ENCODE data around the gene BRCA2. TPM values are rescaled to one million over a fixed set of nuclear protein-coding genes. Genes with fewer than 3 reads are reported as not detected.

BRCA2 gene
- total RNA-seq, 3 donors from 2014 or later, result 7.2 to 8.6 (median 8.4) TPM

DNA sequence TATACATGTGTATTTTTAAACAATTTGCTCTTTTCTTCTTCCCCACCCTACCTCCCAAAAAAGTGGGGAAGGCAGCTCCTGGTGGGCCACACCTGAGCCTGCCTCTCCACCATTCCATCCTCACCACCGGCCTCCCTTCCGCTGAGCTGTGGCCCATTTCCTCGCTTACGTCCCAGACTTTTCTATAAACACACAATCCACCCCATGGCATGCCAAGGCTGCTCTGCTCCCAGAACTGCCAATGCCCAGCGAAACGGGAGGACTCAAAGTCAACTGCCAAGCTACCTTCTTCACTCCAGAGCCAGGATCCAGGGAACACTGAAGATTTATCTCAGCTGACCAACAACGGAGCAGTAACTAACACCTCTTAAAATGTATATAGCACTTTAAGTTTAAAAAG, 109.8 kb downstream of the BRCA2 start:
- H3K36me3 Mint-ChIP-seq (ENCODE audit: insufficient read depth), result peaks cover 25% of the 10 kb centered on the region

DNA sequence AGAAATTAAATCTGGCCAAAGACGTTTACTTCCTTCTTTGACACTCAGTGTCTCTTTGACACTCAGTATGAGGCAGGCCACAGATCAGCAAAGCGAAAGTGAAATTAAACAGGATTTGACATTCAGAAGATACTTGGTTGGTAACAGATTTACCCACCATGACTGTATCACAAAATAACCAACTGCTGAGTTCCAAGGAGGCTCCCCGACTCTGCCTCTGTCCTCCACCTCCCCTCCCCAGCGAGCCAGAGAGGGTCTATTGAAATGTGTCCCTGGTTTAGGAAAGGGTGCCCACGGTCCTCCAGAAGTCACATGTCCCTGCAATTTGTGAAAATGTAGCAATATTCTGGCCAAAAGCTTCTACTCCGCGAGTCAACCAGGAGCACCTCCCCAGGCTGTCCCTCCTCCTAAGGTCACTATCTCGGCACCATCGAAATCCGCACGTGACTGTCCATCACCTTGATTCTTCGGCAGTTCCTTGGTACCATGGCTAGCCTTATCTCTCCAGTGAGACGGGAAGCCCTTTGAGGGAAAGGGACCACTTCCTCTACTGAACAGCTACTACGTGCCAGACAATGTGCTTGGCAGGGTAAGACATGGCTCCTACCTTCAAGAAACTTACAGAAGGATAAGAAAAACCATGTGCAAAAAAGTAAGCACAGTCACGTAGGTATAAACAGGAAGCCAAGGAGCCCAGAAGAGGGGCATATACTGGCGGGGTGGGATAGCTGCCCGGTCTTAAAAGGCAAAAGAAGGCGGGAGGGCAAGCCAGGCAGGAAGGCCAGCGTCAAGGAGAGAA, 111.1 kb downstream of the BRCA2 start:
- peak overlapping the region; percentile 87 for H3K4me3 Mint-ChIP-seq
- DNase-seq (peak; percentile 18), ATAC-seq (peak; percentile 65 to 68)
- H3K9me3 Mint-ChIP-seq, result no peaks in the 10 kb centered on the region
- H3K36me3 Mint-ChIP-seq (ENCODE audit: insufficient read depth), result peaks cover 21% of the 10 kb centered on the region
- no peaks in the 10 kb centered on the region for H3K27me3 Mint-ChIP-seq (ENCODE audit: low read depth)
- peaks cover 44% of the 10 kb centered on the region for H3K4me1 Mint-ChIP-seq (ENCODE audit: low read depth)

More for the DNA sequence above, 109.8 kb downstream of the BRCA2 start:
- no peak for DNase-seq
- no peaks in the 10 kb centered on the region for H3K27me3 Mint-ChIP-seq (ENCODE audit: low read depth)
- peaks cover under 1% of the 10 kb centered on the region for H3K9me3 Mint-ChIP-seq
- no peak for ATAC-seq
- H3K4me1 Mint-ChIP-seq (ENCODE audit: low read depth), result peaks cover 44% of the 10 kb centered on the region
- peak overlapping the region; percentile 8 for H3K4me3 Mint-ChIP-seq

DNA sequence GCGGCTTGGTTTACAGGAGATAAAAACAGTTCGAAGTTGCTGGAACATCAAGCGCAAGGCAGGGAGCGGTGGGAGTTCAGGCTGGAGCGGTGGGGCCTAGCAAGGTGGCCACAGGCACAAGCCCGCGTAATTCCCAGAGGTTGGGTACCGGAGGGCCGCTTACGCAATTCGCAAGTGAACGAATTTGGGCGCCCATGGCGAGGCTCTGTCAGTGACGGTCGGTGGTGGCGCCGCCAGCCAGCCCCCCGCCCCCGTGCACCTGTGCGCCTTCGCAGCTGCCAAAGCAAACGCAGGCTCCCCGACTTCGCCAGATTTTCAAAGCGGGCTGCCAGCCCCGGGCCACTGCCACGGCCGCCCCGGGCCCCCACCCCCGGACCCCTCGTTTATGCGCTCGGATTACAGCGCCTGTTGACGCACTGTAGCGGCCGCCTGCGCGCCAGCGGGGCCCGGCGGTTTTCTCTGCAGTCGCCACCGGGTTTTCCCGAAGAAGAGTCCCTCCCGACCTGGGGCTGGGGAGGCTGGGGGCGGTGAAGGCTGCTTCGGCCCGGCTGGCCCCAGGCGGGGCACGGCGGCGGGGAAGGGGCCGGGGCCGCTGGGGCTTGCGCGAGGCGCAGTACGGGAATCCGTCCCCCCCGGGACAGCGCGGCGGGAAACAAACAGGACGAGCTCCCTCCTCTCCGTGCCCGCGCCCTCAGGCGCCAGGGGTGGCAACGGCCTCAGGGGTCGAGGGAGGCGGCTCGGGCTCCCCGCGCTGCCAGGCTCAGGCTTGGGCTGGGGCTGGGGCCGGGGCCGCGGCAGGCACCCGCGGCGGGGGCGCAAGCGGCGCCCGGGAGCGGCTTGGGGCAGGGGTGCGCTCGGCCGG, 111.9 kb downstream of the BRCA2 start:
- ATAC-seq (peak; percentile 23 to 31), DNase-seq (peak; percentile 44)
- H3K4me1 Mint-ChIP-seq (ENCODE audit: low read depth), result peaks cover 44% of the 10 kb centered on the region
- H3K9me3 Mint-ChIP-seq, result no peaks in the 10 kb centered on the region
- H3K36me3 Mint-ChIP-seq (ENCODE audit: insufficient read depth), result peaks cover 19% of the 10 kb centered on the region
- peak overlapping the region; percentile 87 for H3K4me3 Mint-ChIP-seq
- H3K27me3 Mint-ChIP-seq (ENCODE audit: low read depth), result no peaks in the 10 kb centered on the region

- DNase-seq (peak; percentile 90), ATAC-seq (peak; percentile 59 to 64)
- Mint-ChIP-seq H3K36me3 (ENCODE audit: insufficient read depth) (peaks cover 18% of the 10 kb centered on the region), H3K4me1 (ENCODE audit: low read depth) (peaks cover 43% of the 10 kb centered on the region), H3K9me3 (no peaks in the 10 kb centered on the region), H3K4me3 (peak within 1 kb of the TSS; percentile 87), H3K27me3 (ENCODE audit: low read depth) (no peaks in the 10 kb centered on the region)
Measured at GRCh38 chr13:32427852-32428580, 112.7 kb downstream of the BRCA2 start, which contains the start of gene N4BP2L1. Gene N4BP2L1 (minus strand): TSS chr13:32428130. CDS start chr13:32428082, 48 bp downstream.

DNA sequence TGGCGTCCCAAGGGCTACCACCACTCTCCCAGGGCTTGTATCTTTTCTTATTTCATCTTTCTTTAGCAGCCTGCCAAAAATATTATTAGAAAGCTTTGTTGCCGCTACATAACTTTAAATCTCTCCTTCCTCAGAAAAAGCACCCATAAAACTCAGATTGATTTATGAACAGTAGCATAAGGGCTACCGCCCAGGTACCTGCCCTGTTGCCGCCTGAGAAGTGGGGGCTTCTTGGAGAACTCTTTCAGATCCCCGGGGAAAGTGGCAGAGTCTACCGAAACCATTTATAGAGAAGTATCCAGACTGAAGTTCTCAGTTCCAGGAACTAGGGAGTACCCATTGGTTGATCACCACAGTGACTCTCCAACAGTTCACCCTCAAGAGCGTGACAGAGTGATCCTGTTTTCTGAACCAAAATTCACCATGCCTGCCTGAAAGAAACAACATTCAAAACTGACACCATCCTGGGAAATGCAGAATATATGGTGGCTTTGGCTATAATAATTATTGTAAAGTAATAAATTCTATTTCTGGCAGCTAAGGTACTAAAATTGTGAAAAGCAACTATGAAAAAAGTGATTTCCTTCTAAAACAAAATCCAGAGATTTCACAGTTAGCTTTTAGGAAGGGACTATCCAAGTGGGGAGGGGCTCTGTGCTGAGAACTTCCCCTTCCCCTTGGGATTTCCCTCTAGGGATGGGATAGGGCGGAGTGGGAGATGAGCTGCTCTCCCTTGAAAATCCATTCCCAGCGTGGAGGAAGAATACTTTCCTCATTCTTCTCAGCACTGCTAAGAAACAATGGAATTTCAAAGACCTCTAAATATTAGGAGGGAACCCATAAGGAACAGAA, 113.5 kb downstream of the BRCA2 start:
- H3K4me3 Mint-ChIP-seq, result peak overlapping the region; percentile 83
- peaks cover 37% of the 10 kb centered on the region for H3K4me1 Mint-ChIP-seq (ENCODE audit: low read depth)
- H3K9me3 Mint-ChIP-seq, result no peaks in the 10 kb centered on the region
- ATAC-seq (no peak), DNase-seq (no peak)
- peaks cover 14% of the 10 kb centered on the region for H3K36me3 Mint-ChIP-seq (ENCODE audit: insufficient read depth)
- H3K27me3 Mint-ChIP-seq (ENCODE audit: low read depth), result no peaks in the 10 kb centered on the region

GRCh38 chr13:32429433-32429909, 114.2 kb downstream of the BRCA2 start:
- H3K27me3 Mint-ChIP-seq (ENCODE audit: low read depth), result no peaks in the 10 kb centered on the region
- no peaks in the 10 kb centered on the region for H3K9me3 Mint-ChIP-seq
- no peak for DNase-seq
- H3K4me1 Mint-ChIP-seq (ENCODE audit: low read depth), result peaks cover 32% of the 10 kb centered on the region
- ATAC-seq, result no peak
- H3K36me3 Mint-ChIP-seq (ENCODE audit: insufficient read depth), result peaks cover 8% of the 10 kb centered on the region
- no peak overlapping the region for H3K4me3 Mint-ChIP-seq

DNA sequence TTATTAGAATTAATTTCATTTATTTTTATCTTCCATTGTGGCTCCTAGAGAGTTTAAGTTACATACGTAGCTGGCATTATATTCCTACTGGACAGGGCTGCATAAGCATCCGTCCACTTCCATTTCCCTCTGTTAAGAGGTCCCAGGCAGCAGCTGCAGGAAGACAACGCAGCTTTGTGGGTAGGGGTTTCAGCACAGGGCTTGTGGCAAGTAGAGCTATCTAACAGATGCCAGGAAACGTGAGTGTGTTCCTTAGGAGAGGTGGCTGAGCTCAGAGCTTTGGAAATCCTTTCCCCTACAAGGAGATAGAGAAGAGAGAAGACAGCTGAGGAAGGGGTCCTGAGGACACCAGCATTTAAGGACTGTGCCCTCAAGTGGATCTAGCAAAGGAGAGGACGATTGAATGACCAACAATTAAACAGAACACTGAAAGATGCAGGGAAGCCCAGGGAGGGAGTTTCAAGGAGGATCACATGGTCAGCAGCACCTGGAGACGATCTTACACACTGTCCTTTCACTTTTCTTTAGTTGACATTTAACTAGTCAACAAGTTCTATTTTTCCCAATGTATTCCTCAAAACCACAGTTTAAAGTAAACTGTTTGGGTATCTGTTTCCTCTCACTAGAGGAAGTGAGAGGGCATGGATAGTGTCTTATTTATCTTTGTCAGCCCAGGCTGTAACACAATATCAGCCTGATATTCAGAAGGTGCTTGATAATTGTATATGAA, 114.9 kb downstream of the BRCA2 start:
- no peak for ATAC-seq
- Mint-ChIP-seq H3K27me3 (ENCODE audit: low read depth) (no peaks in the 10 kb centered on the region), H3K4me3 (no peak overlapping the region)

DNA sequence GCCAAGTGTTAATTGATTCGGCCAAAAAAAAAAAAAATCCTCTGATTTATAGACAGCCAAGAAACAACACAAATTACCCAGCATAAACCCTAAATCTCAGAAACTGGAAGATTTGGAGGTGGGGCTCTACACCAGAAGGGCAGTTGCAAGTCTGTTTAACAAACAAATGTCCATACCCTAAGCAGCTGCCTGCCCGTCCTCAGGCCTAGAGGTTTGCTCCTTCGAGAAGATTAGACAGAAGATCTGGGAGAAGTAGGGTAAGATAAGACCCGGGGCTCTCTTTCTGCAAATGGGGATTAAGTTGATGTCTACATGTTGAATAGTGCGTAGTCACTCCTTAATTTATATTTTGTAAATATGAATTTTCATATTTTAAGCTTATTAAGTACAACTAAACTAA, 116.1 kb downstream of the BRCA2 start:
- Mint-ChIP-seq H3K4me3 (no peak overlapping the region), H3K4me1 (ENCODE audit: low read depth) (peaks cover 18% of the 10 kb centered on the region)

More for the DNA sequence above, 114.9 kb downstream of the BRCA2 start:
- Mint-ChIP-seq H3K9me3 (no peaks in the 10 kb centered on the region), H3K36me3 (ENCODE audit: insufficient read depth) (peaks cover 7% of the 10 kb centered on the region), H3K4me1 (ENCODE audit: low read depth) (peaks cover 30% of the 10 kb centered on the region)
- no peak for DNase-seq

GRCh38 chr13:32432856-32433255, 117.5 kb downstream of the BRCA2 start:
- Mint-ChIP-seq H3K27me3 (ENCODE audit: low read depth) (no peaks in the 10 kb centered on the region), H3K4me3 (no peak overlapping the region)

More for the DNA sequence above, 116.1 kb downstream of the BRCA2 start:
- Mint-ChIP-seq H3K27me3 (ENCODE audit: low read depth) (no peaks in the 10 kb centered on the region), H3K9me3 (no peaks in the 10 kb centered on the region), H3K36me3 (ENCODE audit: insufficient read depth) (peaks cover 7% of the 10 kb centered on the region)
- ATAC-seq (no peak), DNase-seq (no peak)

DNA sequence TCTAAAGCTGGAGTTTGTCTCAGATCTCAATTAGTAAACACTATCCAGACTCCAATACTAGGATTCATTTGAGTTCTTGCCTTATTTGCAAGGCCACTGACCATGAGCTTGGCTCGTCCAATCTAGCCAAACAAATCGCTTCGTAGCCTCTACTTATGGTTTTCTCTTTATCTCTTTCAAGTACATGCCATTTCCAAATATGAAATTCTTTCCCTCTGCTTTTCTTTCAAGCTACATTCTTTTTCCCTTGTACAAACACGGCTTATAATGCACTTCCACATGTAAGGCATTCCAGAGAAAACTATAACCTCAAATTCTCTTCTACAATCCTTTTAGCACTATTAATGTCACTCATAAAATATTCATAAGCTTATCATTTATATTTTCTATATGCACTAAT, 123.6 kb downstream of the BRCA2 start:
- Mint-ChIP-seq H3K27me3 (ENCODE audit: low read depth) (no peaks in the 10 kb centered on the region), H3K9me3 (no peaks in the 10 kb centered on the region), H3K36me3 (ENCODE audit: insufficient read depth) (peaks cover 9% of the 10 kb centered on the region), H3K4me1 (ENCODE audit: low read depth) (peaks cover 5% of the 10 kb centered on the region), H3K4me3 (no peak overlapping the region)
- DNase-seq (no peak), ATAC-seq (no peak)

More at GRCh38 chr13:32432856-32433255, 117.5 kb downstream of the BRCA2 start:
- no peaks in the 10 kb centered on the region for H3K9me3 Mint-ChIP-seq
- no peak for ATAC-seq
- H3K36me3 Mint-ChIP-seq (ENCODE audit: insufficient read depth), result peaks cover 7% of the 10 kb centered on the region
- H3K4me1 Mint-ChIP-seq (ENCODE audit: low read depth), result peaks cover 14% of the 10 kb centered on the region
- no peak for DNase-seq

DNA sequence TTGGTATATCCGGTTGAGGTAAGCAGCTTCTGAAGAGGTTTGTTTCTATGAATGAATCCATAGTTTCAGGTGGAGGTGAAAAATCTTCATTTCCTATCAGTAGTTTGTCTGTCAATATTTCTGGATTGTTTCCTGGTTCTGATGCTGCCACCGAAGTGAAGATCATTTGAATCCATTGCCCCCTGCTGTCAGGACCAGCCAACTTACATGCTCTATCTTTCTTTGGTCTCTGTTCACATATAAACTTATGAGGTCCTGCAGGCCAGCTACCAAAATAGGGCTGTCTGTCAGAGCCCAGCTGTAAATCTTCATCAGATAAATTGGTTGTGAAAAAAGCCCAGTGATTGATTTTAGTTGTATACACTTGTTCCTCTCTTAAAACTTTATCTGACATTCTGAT, 127.8 kb downstream of the BRCA2 start:
- H3K4me1 Mint-ChIP-seq (ENCODE audit: low read depth), result peaks cover 7% of the 10 kb centered on the region
- peak; percentile 28 to 46 for ATAC-seq
- peak; percentile 26 for DNase-seq
- H3K4me3 Mint-ChIP-seq, result no peak overlapping the region
- no peaks in the 10 kb centered on the region for H3K9me3 Mint-ChIP-seq
- H3K36me3 Mint-ChIP-seq (ENCODE audit: insufficient read depth), result peaks cover 6% of the 10 kb centered on the region
- H3K27me3 Mint-ChIP-seq (ENCODE audit: low read depth), result no peaks in the 10 kb centered on the region

DNA sequence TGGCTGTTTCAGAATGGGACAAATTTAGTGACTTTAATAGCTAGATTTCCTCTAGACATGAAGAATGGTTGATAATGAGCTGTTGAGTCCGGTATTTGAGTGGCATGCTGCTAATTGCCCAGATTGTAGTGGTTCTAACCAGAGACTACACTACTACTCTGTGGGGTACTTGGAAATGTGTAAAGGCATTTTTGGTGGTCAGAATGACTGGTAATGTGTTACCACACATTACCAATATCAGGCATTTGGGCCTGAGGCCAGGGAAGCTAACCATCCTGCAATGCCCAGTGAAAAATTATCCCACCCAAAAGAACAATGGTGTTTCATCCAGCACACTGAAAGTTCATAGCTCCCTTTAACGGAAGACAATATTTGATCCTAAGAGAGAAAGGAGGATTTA, 130.2 kb downstream of the BRCA2 start:
- H3K4me3 Mint-ChIP-seq, result no peak overlapping the region
- H3K27me3 Mint-ChIP-seq (ENCODE audit: low read depth), result no peaks in the 10 kb centered on the region
- peaks cover 3% of the 10 kb centered on the region for H3K36me3 Mint-ChIP-seq (ENCODE audit: insufficient read depth)
- DNase-seq (no peak), ATAC-seq (no peak)
- peaks cover 10% of the 10 kb centered on the region for H3K4me1 Mint-ChIP-seq (ENCODE audit: low read depth)
- H3K9me3 Mint-ChIP-seq, result no peaks in the 10 kb centered on the region

- Mint-ChIP-seq H3K4me3 (no peak overlapping the region), H3K4me1 (ENCODE audit: low read depth) (peaks cover 10% of the 10 kb centered on the region), H3K36me3 (ENCODE audit: insufficient read depth) (peaks cover 5% of the 10 kb centered on the region), H3K9me3 (no peaks in the 10 kb centered on the region), H3K27me3 (ENCODE audit: low read depth) (no peaks in the 10 kb centered on the region)
- ATAC-seq (no peak), DNase-seq (no peak)
Measured at GRCh38 chr13:32446220-32446619, 130.9 kb downstream of the BRCA2 start.

Data from activated T-cell treated with anti-CD3 and anti-CD28 coated beads, Interleukin-2, amount 50 U/mL, for 4 hours (primary cell).